KOPT-K1 (cell line): Measurements from ENCODE around the gene DCP1B.

ENCODE experiments used
- H3K27ac ChIP-seq: fragments of 200-600 bp; sonication (generic); 2 replicates; pipeline ENCODE4 v1.5.1; 2016; ENCODE audit warnings: antibody characterized with exemption, mild to moderate bottlenecking, low read depth, low read length; ENCODE audit not compliant: poor library complexity, severe bottlenecking
- H3K36me3 ChIP-seq: fragments of 200-600 bp; sonication (generic); 2 replicates; pipeline ENCODE4 v1.5.1; 2017; ENCODE audit warnings: antibody characterized with exemption, mild to moderate bottlenecking, low read length, moderate library complexity; ENCODE audit not compliant: insufficient read depth
- H3K9me3 ChIP-seq: fragments of 200-600 bp; sonication (generic); 2 replicates; pipeline ENCODE4 v1.5.1; 2017; ENCODE audit warnings: antibody characterized with exemption, low read length, mild to moderate bottlenecking; ENCODE audit not compliant: insufficient read depth, poor library complexity, severe bottlenecking

Gene DCP1B

GRCh38 chr12:2004113-2004929 is at the start of gene DCP1B:
Gene DCP1B (minus strand): TSS chr12:2004457. CDS start chr12:2004431, 26 bp downstream.
- H3K27ac ChIP-seq = peak within 1 kb of the TSS; percentile 81
- no peaks in the 10 kb centered on the region for H3K36me3 ChIP-seq
- no peaks in the 10 kb centered on the region for H3K9me3 ChIP-seq

GRCh38 chr12:2053691-2054090 is 49.4 kb upstream of the DCP1B start:
- H3K9me3 ChIP-seq = no peaks in the 10 kb centered on the region
- no peaks in the 10 kb centered on the region for H3K36me3 ChIP-seq
- no peak overlapping the region for H3K27ac ChIP-seq

GRCh38 chr12:2052826-2053678 is 48.8 kb upstream of the DCP1B start, which contains the start of gene CACNA1C:
Gene CACNA1C (plus strand): TSS chr12:2052987. CDS start chr12:2053563, 576 bp downstream.
- Histone ChIP-seq H3K27ac (no peak within 1 kb of the TSS), H3K36me3 (no peaks in the 10 kb centered on the region), H3K9me3 (no peaks in the 10 kb centered on the region)

GRCh38 chr12:2051700-2052621 is 47.7 kb upstream of the DCP1B start:
- Histone ChIP-seq H3K9me3 (no peaks in the 10 kb centered on the region), H3K36me3 (no peaks in the 10 kb centered on the region), H3K27ac (no peak overlapping the region)

- Histone ChIP-seq H3K9me3 (no peaks in the 10 kb centered on the region), H3K27ac (no peak overlapping the region), H3K36me3 (no peaks in the 10 kb centered on the region)
These were observed 45.6 kb upstream of the DCP1B start for GRCh38 chr12:2049604-2050540.

DNA sequence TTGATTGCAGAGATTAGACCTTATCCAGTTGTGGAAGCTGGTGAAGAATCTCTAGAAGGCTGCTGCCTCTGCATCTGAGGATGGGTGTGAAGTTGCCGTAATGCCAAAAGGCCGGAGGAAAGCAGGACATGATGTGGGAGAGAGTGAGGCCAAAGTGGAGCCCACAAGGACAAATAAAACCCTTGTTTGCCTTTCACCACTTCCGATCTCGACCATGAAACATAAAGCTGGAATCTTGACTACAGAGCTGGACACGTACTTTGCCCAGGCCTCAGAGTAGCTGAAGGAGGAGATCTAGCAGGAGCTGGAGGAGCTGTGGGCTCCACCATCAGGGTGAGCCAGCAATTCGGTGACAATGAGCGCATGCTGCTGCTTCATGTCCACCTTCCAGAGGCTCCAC is 43.5 kb upstream of the DCP1B start:
- H3K9me3 ChIP-seq = no peaks in the 10 kb centered on the region
- no peak overlapping the region for H3K27ac ChIP-seq
- H3K36me3 ChIP-seq = no peaks in the 10 kb centered on the region

GRCh38 chr12:2046957-2047356 is 42.7 kb upstream of the DCP1B start:
- Histone ChIP-seq H3K27ac (no peak overlapping the region), H3K36me3 (no peaks in the 10 kb centered on the region), H3K9me3 (no peaks in the 10 kb centered on the region)

DNA sequence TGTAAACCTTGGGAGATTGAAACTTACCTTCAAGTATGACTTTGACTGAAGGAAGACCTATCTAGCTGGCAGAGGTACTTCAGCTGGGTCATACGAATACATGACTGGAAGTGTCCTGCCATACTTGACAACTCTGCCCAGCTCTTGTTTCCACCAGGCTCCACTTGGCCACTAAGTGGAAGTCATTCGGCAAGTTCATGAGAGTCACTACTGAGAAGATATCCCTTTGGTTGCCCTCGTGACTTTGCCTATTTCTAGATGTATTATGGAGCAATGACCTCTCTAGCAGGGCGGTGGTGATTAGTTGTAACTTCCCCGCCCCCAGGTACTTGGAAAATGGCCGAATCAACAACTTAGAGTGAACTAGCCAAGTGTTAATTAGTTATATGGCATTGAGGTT is 39.9 kb upstream of the DCP1B start:
- H3K27ac ChIP-seq = no peak overlapping the region

DNA sequence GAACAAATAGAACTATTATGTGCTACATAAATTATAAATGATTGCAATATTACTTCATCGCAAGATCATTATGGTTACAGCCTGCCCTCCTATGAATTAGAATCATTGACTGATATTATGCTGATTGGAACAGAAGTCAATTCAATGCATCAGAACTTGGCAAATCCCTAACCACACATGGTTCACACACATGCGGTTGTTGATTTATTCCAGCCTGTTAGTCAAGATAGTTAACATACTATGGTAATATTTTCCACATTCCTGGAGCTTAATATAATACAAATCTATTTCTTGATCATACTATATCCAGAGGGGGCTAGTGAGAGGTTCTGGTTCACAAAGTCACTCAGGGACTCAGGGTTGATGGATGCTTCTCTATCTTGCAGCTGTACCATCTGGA is 38.8 kb upstream of the DCP1B start:
- Histone ChIP-seq H3K27ac (no peak overlapping the region), H3K9me3 (no peaks in the 10 kb centered on the region), H3K36me3 (no peaks in the 10 kb centered on the region)

More for the DNA sequence above, 39.9 kb upstream of the DCP1B start:
- Histone ChIP-seq H3K36me3 (no peaks in the 10 kb centered on the region), H3K9me3 (no peaks in the 10 kb centered on the region)

DNA sequence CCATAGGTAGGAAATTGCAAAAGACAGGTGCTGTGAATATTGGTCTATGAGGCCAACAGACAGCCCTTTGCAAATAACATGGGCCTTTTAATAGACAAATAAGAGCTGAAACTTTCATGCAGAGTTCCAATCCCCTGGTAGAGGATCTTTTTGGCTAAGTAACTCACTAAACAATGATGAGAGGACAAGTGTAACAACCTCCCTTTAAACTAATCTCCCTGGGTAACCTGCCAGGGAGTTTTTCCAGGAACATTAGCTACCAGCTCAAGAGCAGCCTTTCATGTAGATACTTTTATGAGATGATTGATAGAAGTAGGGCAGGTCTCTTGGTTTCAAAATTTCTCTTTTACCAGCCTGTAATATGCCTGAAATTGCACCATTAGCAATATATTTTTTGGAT is 34.8 kb upstream of the DCP1B start:
- no peaks in the 10 kb centered on the region for H3K36me3 ChIP-seq
- no peaks in the 10 kb centered on the region for H3K9me3 ChIP-seq
- no peak overlapping the region for H3K27ac ChIP-seq

DNA sequence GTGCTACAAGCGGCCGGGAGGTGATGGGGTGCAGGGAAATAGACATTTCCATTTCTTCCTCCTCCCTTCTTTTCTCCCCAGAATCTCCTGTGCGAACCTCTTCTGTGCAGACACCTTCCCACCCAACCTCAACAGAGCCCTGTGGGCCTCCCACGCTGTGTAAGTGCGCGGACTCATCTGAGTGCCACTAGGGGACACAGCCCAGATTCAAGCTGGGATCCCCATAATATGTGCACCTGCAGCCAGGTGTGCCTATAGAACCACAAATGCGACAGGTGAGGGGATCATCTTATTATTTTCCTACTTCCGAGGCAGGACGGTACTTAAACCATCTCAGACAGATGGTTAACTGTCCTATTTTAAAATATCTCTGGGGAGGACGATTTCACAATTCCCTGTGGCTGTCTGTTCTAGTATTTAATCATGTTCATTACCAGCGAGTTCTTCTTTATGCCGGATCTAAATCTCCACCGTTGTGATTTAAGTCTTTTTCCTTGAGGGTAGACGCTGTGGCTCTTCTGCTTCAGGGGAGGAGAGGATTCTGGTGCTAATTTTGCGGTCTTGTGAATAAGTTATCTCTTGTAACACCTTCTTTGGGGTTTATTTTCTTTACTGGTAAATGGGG is 31.3 kb upstream of the DCP1B start:
- Histone ChIP-seq H3K9me3 (no peaks in the 10 kb centered on the region), H3K36me3 (no peaks in the 10 kb centered on the region), H3K27ac (no peak overlapping the region)

- Histone ChIP-seq H3K36me3 (no peaks in the 10 kb centered on the region), H3K9me3 (no peaks in the 10 kb centered on the region), H3K27ac (no peak overlapping the region)
These were observed 30.6 kb upstream of the DCP1B start for GRCh38 chr12:2034633-2035430.

GRCh38 chr12:2032506-2032905 is 28.2 kb upstream of the DCP1B start:
- no peak overlapping the region for H3K27ac ChIP-seq
- no peaks in the 10 kb centered on the region for H3K9me3 ChIP-seq
- no peaks in the 10 kb centered on the region for H3K36me3 ChIP-seq
